Peyer's patch (tissue), 4 donors: Measurements from ENCODE around the gene RNF112.

ENCODE experiments used
- POLR2A ChIP-seq, 2 donors: fragments of 450-650 bp; IDR thresholded peaks; one replicate each; pipeline ENCODE4 v1.5.1; 2017; ENCODE audit warnings: antibody characterized with exemption in 2 of 2, mild to moderate bottlenecking in 2 of 2, moderate library complexity in 2 of 2
- TF ChIP-seq, protein P1 (sequence below), 6 experiments: fragments of 450-650 bp in 4 of 6; fragments of 200-600 bp in 2 of 6; sonication (generic) in 1 of 6; IDR thresholded peaks; one replicate each; pipeline ENCODE4 v1.5.1; 2017 to 2019; ENCODE audit warnings: antibody characterized with exemption in 6 of 6, mild to moderate bottlenecking in 3 of 6, moderate library complexity in 1 of 6

DNA sequence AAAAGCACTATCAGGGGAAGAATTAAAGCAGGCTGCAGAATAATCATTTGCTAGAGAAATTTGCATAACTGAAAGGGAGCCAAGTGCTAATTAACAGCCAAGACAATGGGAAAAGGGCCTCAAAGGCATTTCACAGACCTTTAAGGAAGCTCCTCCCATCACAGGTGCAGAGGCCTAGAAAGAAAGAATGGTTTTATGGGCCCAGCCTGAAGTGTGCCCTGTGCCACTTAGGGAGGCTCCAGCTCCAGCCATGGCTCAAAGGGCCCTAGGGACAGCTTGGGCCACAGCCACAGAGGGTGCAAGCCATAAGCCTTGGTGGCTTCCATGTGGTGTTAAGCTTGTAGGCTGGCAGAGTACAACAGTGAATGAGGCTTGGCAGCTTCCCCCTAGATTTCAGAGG is 50.1 kb downstream of the RNF112 start:
- TF ChIP-seq, protein P1, sequence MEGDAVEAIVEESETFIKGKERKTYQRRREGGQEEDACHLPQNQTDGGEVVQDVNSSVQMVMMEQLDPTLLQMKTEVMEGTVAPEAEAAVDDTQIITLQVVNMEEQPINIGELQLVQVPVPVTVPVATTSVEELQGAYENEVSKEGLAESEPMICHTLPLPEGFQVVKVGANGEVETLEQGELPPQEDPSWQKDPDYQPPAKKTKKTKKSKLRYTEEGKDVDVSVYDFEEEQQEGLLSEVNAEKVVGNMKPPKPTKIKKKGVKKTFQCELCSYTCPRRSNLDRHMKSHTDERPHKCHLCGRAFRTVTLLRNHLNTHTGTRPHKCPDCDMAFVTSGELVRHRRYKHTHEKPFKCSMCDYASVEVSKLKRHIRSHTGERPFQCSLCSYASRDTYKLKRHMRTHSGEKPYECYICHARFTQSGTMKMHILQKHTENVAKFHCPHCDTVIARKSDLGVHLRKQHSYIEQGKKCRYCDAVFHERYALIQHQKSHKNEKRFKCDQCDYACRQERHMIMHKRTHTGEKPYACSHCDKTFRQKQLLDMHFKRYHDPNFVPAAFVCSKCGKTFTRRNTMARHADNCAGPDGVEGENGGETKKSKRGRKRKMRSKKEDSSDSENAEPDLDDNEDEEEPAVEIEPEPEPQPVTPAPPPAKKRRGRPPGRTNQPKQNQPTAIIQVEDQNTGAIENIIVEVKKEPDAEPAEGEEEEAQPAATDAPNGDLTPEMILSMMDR (IDR thresholded peaks at IDR 0.05), result no peak
- no peak for TF ChIP-seq POLR2A (IDR thresholded peaks at IDR 0.05)
